Ishikawa (cell line): Measurements from ENCODE around the gene KBTBD4.

Source experiments
- CEBPB ChIP-seq: IDR thresholded peaks from 2 replicates; pipeline ENCODE4 v1.6.1; 2012
- CREB1 ChIP-seq: IDR thresholded peaks from 2 replicates; pipeline ENCODE4 v1.6.1; 2012; ENCODE audit warnings: low read depth
- EGR1 ChIP-seq: IDR thresholded peaks from 2 replicates; pipeline ENCODE4 v1.6.1; 2012
- EP300 ChIP-seq: IDR thresholded peaks from 2 replicates; pipeline ENCODE4 v1.6.1; 2012; ENCODE audit warnings: borderline replicate concordance
- FOXM1 ChIP-seq: IDR thresholded peaks from 2 replicates; pipeline ENCODE4 v1.6.1; 2012; ENCODE audit warnings: low read depth, borderline replicate concordance
- MAX ChIP-seq: IDR thresholded peaks from 2 replicates; pipeline ENCODE4 v1.6.1; 2012
- NFIC ChIP-seq: IDR thresholded peaks from 2 replicates; pipeline ENCODE4 v1.6.1; 2012
- RAD21 ChIP-seq: IDR thresholded peaks from 2 replicates; pipeline ENCODE4 v1.6.1; 2012; ENCODE audit warnings: low read depth
- REST ChIP-seq: IDR thresholded peaks from 2 replicates; pipeline ENCODE4 v1.6.1; 2012; ENCODE audit warnings: low read depth, mild to moderate bottlenecking
- TAF1 ChIP-seq: IDR thresholded peaks from 2 replicates; pipeline ENCODE4 v1.6.1; 2012; ENCODE audit warnings: low read depth, mild to moderate bottlenecking
- TCF12 ChIP-seq: IDR thresholded peaks from 2 replicates; pipeline ENCODE4 v1.6.1; 2012; ENCODE audit warnings: low read depth
- TEAD4 ChIP-seq: IDR thresholded peaks from 2 replicates; pipeline ENCODE4 v1.6.1; 2012
- USF1 ChIP-seq: IDR thresholded peaks from 2 replicates; pipeline ENCODE4 v1.6.1; 2012
- YY1 ChIP-seq: IDR thresholded peaks from 2 replicates; pipeline ENCODE4 v1.6.1; 2012; ENCODE audit warnings: low read depth
- ZBTB7A ChIP-seq: IDR thresholded peaks from 2 replicates; pipeline ENCODE4 v1.6.1; 2012; ENCODE audit warnings: low read depth

KBTBD4 gene

GRCh38 chr11:47583844-47584243 lies 5.1 kb upstream of the KBTBD4 start:
- TF ChIP-seq ZBTB7A (no peak), MAX (no peak), EP300 (no peak), RAD21 (no peak), EGR1 (no peak), TEAD4 (no peak), NFIC (no peak), CREB1 (no peak), TCF12 (no peak), REST (no peak), CEBPB (no peak), USF1 (no peak), FOXM1 (no peak), YY1 (no peak), TAF1 (no peak)

- TF ChIP-seq YY1 (no peak), EGR1 (no peak)
Observed at GRCh38 chr11:47577460-47578041, 1.2 kb downstream of the KBTBD4 start.

GRCh38 chr11:47573321-47573720 lies 5.4 kb downstream of the KBTBD4 start:
- no peak for TF ChIP-seq NFIC
- no peak for TF ChIP-seq RAD21
- TF ChIP-seq MAX, result no peak
- no peak for TF ChIP-seq REST
- no peak for TF ChIP-seq ZBTB7A
- no peak for TF ChIP-seq TCF12
- no peak for TF ChIP-seq EP300
- no peak for TF ChIP-seq CEBPB
- no peak for TF ChIP-seq CREB1
- TF ChIP-seq FOXM1, result no peak
- TF ChIP-seq YY1, result no peak
- no peak for TF ChIP-seq TEAD4
- no peak for TF ChIP-seq USF1
- no peak for TF ChIP-seq EGR1

GRCh38 chr11:47572715-47573255 lies 6.0 kb downstream of the KBTBD4 start:
- TF ChIP-seq NFIC, result no peak
- no peak for TF ChIP-seq ZBTB7A
- TF ChIP-seq USF1, result no peak

GRCh38 chr11:47571895-47572294 lies 6.9 kb downstream of the KBTBD4 start:
- TF ChIP-seq TCF12 (no peak), TEAD4 (no peak), MAX (no peak), RAD21 (no peak), EP300 (no peak), YY1 (no peak), CEBPB (no peak), TAF1 (no peak), FOXM1 (no peak), REST (no peak), EGR1 (no peak), ZBTB7A (no peak), USF1 (no peak), CREB1 (no peak)
